NCI-H526 (cell line): ENCODE results near the gene RNF17.
A peak's percentile ranks its signal among the peaks of the same experiment; 100 is the strongest.
"Not testable (repeated sequence)": the region's sequence is repeated elsewhere in the genome, so short reads cannot be mapped to it uniquely, and the experiment has no call there.

Experiments used
- DNase-seq, 2 experiments: peaks; one replicate each; lab custom pipeline; 2025; lab: John Stamatoyannopoulos, UW

Gene RNF17

DNA sequence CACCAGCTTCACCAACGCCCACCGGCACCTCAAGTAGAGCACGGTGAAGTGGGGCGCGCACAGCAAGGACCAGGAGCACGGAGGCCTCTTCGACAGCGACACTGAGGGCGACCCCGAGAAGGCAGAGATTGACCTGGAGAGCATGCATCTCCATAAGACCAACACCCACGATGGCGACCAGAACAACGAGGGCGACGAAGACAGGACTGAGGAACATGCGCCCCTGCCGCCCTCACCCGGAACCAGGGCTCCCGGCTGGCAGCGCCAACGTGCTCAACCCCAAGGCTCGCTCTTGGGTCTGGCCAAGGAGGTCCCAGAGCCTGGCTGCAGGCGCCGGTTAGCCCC is 18.5 kb upstream of the RNF17 start:
- no peak for DNase-seq

DNA sequence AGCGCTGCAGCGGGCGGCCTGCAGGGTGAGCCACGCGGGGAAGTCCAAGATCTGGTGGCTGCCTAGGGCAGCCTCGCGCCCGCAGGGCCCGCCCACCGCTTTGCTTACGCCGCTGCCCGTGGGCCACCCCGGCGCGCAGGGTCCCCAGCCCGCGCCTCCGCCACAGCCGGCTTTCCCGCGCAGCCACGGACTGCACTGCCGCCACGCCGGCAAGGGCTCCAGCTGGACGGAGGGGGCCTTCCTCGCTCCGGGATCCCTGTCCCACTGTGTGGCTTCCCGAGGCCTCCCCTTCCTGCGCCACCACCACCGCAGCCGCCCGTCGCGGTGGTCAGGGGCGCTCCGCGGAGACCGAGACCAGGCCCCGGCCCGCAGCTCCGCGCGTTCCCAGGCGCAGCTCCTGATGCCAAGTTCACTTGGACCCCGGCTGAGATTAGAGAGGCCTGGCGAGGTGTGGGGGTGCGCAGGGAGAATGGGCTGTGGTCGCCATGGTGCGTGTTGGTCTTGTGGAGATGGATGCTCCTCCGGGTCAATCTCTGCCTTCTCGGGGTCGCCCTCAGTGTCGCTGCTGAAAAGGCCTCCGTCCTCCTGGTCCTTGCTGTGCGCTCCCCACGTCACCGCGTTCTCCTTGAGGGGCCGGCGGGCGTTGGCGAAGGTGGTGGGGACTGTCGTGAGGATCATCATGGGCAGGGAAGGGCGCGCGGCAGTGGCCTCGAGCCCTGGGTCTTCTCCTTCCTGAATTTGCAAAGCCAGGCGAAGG is 17.9 kb upstream of the RNF17 start:
- no peak for DNase-seq

DNA sequence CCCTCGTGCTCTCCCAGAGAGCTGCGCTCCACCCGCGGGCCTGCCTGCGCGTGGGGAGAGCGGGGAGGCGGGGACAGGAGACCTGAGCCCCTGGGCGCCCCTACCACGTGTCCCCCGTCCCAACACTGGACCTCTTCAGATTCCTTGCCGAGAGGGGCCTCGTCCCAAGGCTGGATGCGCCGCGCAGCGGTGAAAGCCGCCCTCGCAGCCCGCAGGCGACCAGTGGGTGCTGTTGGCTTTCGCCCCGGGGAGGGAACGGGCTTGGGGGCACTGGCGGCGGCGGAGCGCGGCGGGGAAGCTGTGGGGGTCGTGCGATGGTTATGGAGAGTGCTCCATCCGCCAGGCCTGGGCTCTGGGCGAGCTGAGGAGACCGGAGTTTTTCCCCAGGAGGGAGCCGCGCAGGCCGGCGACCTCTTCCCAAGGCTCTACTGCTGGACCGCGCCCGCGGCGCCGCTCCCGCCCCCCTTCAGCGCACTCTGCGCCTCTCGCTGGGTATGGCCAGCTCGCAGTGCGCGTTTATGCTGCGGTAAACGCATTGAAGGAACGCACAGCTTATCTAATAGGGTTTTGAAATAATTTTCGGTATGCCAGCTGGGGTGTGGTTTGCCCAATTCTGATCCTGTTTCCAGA is 17.2 kb upstream of the RNF17 start:
- DNase-seq = no peak

DNA sequence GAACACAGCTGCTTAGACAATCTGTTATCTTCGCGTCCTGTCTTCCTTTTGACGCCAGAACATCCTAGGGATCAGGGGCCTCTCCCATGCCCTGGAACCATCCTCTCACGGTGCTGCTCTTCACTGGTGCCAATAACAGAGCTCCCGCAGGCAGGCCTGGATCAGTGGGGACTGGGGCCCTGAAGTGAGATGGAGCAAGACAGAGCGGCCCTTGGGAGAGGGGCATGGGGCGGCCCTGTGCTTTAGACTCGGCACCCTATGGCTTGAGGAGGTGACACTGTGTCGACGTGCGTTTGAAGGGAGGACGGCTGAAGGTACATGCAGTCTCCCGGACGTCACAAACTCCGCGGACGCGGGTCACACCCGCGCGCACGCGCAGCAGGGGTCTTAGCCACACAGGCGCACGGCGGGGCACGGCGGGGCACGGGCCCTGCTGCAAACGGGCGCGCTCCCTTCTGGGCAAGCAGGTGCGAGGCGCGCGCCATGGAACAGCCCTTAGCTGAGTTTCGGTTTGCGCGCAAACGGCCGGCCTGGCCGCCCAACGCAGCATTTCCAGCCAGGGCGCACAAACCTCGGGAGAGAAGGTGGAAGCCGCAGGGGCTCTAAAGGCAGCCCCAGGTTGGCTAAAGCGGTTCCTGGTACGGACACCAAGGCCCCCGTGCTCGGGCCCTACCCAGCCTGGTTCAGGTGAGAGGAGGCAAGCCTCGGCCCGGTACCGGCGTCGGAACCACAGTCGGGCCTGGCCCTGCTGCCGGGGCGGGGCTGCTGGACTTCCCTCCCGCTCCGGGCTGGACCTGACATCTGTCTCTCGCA is 16.5 kb upstream of the RNF17 start:
- DNase-seq = peak; percentile 47 to 84

DNA sequence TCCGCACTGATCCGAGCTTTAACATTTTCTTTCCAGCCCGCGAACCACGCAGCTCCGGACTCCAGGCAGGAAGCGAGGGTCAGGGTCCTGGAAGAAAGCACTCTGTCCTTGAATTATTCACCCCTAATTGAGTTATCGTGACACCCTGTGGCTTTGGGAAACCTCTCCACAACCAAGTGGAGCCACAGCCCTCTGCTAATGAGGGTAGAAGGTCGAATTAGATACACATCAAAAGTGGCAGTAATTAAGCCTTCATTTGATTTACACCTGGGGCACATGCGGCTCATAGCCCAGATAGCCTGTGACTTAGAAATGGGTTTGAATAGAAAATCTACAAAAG is 15.9 kb upstream of the RNF17 start:
- no peak for DNase-seq

DNA sequence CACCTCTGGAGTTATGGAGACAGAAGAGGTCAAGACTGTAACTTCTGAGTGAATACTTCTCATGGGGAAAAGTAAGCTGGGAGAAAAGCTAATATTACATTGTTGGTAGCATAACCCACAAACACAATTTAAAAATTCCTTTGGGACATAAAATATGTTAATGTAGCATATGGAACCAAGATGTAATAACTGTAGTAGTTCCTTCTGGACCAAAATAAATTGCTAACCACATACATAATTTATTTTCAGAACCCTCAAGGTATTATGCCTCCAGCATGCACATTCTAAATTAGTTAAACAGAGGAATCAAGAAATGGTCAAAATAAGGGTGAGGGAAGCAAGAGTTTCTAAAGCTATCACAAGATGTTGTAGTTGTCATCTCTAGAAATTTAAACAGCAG is 4.8 kb upstream of the RNF17 start:
- no peak for DNase-seq

DNA sequence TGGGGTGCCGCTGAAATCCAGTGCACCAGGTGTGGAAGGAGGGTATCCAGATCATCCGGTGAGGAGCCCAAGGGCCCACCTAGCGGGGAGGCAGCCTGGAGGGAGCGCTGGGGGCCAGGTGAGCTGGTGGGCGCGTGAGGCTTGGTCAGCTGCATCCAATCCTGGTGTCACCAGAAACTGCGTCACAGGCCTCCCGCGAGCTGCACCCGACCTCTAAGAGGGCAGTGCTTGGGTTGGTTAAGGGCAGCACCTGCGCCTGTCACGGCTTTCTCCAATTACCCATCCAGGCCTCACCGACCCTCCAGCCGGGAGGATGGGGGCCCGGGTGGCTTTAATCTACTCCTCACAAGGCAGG is 284 bp downstream of the RNF17 start:
- DNase-seq = no peak

DNA sequence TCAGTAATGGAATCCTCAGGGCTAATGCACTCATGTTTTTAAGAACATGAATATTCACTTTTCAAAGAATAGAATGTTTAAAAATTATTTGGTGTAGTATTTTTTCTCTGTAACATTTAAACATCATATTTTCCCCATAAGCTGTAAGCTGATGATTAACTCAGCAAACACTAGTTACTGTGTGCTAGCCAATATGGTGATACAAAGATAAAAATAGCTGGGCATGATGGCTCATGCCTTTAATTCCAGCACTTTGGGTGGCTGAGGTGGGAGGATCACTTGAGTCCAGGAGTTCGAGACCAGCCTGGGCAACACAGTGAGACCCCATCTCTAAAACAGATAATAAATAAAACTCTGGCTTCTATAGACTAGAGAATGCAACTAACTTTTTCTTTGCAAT is 13.2 kb downstream of the RNF17 start:
- DNase-seq = no peak

DNA sequence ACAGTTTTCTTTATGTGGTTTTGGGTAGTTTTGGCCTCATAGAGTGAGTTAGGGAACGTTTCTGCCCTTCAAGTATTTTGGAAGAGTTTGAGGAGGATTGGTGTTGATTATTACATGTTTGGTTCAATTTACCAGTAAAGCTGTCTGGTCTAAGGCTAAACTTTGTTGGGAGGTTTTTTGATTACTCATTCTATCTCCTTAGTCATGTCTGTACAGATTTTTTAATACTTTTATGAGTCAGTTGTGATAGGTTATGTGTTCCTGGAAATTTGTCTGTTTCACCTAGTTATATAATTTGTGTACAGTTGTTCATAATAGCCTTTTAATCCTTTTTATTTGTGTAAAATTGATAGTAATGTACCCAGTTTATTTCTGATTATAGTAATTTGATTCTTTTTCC is 20.4 kb downstream of the RNF17 start:
- no peak for DNase-seq

DNA sequence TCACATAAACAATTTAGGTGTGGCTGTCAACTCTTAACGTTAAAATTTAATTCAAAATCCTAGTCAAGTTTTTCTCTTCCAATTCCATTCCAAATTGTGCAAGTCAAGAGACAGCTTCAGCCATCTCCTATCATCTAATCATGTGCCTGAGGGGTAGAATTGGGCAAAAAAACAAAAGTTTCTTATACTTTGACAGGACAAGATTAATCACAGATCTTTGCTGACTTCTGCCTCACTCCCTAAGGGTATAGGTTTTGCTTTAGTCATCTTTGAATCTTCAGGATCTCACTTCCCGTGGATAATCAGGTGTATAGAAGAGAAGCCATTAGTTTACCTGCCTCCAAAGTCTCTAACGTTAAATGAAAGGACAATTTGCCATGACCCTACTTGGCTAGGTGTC is 24.6 kb downstream of the RNF17 start:
- no peak for DNase-seq

DNA sequence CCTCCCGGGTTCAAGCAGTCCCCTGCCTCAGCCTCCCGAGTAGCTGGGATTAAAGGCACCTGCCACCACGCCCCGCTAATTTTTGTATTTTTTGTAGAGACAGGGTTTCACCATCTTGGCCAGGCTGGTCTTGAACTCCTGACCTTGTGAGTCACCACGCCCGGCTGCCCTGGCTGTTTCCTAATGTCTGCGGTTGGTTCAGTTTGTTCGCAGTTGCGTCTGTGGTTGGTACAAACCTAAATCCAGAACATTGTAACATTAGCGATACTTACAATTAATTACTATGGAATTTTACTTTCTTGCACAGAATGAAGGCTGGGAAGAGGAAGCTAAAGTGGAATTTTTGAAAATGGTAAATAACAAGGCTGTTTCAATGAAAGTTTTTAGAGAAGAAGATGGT is 38.1 kb downstream of the RNF17 start:
- no peak for DNase-seq

DNA sequence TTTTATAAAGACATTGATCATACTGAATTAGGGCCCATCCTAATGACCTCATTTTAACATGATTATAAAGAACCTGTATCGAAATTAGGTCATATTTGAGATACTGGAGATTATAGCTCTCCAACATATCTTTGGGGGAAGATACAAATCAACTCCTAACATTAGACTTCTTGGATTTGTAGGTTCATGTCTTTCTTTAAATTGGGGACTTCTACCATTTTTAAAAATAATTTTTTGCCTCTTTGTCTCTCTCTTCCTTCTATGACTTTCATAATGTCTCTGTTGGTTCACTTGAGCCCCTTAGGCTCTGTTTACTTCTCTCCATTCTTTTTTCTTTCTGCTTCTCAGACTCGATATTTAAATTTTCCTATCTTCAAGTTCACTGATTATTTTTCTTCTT is 57.2 kb downstream of the RNF17 start:
- no peak for DNase-seq

DNA sequence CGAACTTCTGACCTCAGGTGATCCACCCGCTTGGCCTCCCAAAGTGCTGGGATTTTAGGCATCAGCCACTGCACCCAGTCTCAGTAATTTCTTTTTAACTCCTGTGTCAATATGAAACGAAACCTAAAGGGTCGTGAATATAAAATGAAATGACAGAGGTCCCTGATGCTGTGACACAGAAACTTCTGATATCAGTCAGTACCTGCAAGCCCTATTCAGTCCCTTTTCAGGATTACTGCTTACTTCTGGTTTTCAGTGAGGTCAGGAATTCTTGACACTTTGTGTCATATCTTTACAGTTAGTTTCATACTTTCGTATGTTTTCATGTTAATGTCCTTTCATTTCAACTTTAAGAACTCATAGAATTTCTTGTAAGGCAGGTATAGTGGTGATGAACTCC is 58.7 kb downstream of the RNF17 start:
- no peak for DNase-seq

DNA sequence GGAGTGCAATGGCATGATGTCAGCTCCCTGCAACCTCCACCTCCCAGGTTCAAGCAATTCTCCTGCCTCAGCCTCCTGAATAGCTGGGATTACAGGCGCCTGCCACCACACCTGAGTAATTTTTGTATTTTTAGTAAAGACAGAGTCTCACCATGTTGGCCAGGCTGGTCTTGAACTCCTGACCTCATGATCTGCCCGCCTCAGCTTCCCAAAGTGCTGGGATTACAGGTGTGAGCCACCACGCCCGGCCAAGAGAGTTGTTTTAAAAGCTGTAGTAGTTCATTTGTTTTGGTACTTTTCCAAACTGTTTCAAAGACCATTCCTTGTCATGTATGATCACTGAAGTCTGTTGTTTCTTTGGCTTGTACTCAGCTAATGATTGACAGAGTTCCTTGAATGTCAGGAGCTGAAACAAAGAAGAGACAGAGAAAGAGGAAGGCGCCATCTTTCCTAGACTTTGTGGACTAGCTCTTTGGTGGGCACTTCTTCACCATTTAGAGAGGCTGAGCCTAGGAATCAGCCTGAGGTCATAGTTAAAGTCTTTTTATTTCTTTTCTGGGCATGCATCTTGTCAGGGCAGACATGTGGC is 59.2 kb downstream of the RNF17 start:
- DNase-seq = not testable (repeated sequence)

DNA sequence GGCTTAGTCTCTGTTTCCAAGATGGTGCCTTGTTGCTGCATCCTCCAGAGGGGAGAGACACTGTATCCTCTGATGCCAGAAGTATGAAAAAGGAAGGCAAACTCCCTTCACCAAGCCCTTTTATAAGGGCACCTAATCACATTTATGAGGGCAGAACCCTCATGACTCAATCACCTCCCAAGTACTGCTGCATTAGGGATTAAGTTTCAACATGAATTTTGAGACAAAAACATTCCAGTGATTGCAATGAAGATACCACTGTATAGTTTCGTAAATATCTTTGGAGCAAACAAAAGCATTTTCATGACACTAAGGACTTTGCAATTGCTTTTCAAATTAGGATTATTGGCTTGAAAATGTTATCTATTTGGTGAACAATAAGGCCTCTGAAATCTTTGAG is 63.8 kb downstream of the RNF17 start:
- DNase-seq = no peak

DNA sequence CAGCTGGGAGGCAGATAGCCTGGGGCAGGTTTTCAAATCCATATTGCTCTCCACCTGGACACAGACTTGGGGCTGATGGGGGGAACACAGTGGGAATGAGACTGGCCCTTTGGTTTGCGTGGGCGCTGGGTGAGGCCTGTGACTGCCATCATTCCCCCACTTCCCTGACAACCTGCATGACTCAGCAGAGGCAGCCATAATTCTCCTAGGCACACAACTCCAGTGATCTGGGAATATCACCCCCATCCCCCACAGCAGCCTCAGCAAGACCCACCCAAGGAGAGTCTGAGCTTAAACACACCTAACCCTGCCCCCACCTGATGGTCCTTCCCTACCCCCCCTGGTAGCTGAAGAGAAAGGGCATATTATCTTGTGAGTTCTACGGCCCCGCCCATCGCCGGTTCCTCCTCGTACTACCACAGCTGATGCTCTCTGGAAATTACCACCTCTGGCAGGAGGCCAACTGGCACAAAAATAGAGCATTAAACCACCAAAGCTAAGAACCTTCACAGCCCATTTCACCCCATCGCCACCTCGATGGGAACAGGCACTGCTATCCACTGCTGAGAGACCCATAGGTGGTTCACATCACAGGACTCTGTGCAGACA is 71.0 kb downstream of the RNF17 start:
- DNase-seq = no peak

DNA sequence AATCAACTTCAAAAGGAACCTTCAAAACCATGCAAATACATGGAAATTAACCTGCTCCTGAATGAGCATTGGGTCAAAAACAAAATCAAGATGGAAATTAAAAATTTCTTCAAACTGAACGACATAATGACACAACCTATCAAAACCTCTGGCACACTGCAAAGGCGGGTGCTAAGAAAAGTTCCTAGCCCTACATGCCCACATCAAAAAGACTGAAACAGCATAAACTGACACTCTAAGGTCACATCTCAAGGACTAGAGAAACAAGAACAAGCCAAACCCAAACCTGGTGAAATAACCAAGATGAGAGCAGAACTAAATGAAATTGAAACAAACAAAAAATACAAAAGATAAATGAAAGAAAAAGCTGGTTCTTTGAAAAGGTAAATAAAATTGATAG is 73.6 kb downstream of the RNF17 start:
- not testable (repeated sequence) for DNase-seq

DNA sequence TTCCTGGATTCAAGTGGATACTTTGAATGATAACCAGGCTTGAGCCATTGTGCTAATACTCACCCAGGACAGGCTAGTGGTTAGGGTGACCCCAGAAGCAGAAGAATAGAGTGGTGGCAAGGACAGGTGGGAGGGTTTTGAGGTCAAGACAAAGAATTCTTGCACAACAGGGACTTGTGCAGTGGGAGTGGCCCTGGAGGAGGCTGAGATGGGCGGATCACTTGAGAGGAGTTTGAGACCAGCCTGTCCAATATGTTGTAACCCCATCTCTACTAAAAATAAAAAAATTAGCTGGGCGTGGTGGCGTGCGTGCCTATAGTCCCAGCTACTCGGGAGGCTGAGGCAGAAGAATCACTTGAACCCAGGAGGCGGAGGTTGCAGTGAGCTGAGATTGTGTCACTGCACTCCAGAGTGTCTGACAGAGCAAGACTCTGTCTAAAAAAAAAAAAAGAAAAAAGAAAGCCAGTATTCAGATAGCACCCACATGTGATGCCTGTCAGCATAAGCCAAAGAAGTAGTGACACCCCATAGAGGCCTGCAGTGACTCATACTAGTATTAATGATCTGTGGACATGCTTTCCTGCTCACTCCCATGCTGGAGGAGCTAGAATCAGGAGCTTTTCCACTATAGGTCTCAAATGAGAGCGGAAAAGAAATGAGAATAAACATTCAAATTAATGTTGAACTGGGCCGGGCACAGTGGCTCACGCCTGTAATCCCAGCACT is 78.7 kb downstream of the RNF17 start:
- no peak for DNase-seq

DNA sequence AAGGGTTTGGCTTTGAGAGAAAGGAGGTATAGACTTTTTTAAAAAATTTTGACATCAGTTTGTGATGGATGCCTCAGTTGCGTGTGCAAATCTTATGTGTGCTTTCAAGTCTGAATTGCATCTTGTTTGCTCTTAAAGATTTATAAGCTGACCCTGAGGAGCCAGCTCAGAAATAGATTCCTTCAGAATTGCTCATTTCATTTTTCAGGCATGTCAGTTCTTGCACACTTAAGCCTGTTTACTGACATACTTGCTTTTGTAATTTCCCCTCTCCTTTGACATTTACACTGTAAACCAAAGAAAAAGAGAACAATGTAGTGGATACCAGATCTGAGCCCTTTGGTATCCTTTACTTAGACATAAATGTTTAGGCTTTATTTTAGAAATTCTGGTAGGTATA is 87.6 kb downstream of the RNF17 start:
- DNase-seq = no peak

DNA sequence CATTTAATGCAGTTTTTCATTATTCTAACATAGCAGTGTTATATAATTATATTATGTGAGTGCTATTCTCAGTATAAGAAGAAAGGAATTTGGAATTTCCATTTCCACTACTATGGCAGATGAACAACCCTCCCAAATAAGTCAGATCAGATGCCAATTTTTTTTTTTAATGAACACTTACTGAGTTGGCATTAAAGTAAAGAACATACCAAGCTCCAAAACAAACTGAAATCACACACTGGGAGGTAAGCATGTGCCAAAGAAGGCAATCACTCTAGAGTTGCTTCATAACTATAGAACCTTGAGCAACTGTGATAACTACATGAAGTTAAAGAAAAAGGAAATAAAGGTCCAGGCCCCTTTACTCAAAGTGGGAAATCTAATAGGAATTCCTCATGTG is 90.3 kb downstream of the RNF17 start:
- no peak for DNase-seq

DNA sequence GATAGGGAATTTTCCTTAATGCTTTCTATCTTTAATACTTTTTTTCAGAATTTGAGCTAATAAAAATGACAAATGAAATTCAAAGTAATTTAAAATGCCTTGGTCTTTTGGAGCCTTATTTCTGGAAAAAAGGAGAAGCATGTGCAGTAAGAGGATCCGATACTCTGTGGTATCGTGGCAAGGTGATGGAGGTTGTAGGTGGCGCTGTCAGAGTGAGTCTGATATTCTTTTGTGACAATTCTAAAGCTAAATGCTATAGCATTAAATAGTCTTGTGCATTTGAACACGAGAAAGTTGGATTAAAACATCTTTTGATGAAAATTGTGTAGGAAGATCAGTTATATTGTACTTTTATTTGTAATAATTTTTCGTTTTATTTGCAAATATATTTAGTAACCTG is 95.0 kb downstream of the RNF17 start:
- DNase-seq = no peak

DNA sequence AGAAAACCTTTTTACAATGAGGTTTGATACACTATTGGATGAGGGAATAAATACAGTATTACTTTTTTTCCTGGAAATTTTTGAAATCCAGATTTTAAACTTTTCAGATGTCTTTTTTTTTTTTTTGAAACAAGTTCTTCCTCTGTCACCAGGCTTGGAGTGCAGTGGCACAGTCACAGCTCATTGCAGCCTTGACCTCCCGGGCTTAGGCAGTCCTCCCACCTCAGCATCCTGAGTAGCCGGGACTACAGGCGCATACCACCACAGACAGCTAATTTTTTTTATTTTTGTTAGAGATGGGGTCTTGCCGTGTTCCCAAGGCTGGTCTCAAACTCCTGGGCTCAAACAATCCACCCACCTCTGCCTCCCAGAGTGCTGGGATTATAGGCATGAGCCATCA is 96.8 kb downstream of the RNF17 start:
- DNase-seq = no peak
